Brain pericyte (primary cell): ENCODE measurements around the gene SIDT2.
A peak's percentile ranks its signal among the peaks of the same experiment; 100 is the strongest.

ENCODE experiments used
- DNase-seq: peaks from one replicate; pipeline ENCODE4 v3.0.0-alpha.2; 2012; ENCODE audit warnings: low read depth, low spot score

The SIDT2 gene

GRCh38 chr11:117189191-117189940 lies 10.8 kb downstream of the SIDT2 start:
- DNase-seq = no peak

DNA sequence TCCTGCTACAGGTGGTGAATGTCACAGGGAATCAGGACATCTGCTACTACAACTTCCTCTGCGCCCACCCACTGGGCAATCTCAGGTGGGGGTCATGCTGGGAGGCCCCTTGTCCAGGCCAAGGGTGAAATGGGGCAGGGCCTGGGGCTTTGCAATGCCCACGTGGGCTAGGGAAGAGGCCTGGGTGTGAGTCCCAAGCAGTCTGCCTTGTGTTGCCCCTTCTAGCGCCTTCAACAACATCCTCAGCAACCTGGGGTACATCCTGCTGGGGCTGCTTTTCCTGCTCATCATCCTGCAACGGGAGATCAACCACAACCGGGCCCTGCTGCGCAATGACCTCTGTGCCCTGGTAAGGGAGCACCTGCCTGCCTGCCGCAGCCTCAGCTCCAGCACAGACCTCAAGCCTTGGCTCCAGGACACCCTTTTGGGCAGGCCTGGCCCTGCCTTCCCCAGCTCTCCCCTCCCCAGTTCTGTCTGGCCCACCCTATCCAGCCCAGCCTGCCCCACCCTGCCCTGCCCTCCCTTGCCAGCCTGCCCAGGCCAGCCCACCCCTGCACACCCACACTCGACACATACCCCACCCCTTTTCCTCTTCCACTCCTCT lies 11.5 kb downstream of the SIDT2 start:
- no peak for DNase-seq

GRCh38 chr11:117191680-117192400 lies 13.3 kb downstream of the SIDT2 start:
- DNase-seq = no peak

GRCh38 chr11:117192401-117192875 lies 13.9 kb downstream of the SIDT2 start:
- no peak for DNase-seq

DNA sequence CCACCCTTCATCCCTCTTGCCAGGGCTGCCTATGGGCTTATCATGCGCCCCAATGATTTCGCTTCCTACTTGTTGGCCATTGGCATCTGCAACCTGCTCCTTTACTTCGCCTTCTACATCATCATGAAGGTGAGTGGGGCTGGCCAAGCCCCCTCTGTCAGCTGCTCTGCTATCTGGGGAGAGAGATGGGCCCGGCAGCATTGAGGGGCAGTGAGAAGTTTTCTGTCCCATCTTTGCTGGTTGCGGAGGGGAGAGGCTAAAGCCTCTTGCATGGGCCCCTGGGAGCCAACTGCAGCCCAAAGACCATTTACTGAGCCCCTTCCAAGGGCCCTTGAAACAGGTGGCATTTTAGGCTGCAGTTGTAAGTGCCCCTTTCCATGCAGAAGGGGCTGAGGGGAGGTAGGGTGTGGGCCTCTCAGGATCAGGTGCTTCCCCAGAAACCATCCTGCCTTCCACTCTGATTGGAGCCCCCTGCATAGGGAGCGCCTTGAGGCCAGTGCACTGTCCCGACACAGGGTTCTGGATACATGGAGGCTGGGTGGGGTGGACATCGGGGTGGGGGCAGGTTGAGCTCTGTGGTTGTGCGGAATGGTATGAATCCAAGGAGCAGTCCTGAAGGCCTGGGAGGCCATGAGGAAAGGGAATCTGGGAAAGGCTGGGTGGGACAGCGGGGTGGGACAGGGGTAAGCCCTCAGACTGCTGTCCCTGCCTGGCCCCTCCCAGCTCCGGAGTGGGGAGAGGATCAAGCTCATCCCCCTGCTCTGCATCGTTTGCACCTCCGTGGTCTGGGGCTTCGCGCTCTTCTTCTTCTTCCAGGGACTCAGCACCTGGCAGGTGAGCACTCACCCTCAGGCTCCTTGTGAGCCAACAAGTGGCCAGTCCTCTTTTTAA lies 14.8 kb downstream of the SIDT2 start:
- DNase-seq = no peak

DNA sequence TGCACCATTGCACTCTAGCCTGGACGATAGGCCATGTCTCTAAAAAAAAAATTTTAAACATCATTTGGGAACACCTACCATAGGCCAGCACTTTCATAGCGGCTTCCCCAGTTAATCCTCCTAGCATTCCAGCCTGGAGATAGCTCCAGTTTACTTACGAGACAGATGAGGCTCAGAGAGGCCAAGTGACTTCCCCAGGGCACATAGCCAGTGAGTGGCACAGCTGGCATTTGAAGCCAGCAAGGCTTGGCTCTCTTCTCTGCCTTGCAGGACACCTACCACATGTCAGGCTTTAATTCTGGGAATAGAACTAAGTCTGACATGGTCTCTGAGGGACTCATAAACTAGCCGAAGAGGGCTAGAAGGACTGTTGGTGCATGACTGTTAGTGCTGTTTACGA lies 15.7 kb downstream of the SIDT2 start:
- DNase-seq = no peak

GRCh38 chr11:117195258-117195657 lies 16.7 kb downstream of the SIDT2 start:
- DNase-seq = no peak

DNA sequence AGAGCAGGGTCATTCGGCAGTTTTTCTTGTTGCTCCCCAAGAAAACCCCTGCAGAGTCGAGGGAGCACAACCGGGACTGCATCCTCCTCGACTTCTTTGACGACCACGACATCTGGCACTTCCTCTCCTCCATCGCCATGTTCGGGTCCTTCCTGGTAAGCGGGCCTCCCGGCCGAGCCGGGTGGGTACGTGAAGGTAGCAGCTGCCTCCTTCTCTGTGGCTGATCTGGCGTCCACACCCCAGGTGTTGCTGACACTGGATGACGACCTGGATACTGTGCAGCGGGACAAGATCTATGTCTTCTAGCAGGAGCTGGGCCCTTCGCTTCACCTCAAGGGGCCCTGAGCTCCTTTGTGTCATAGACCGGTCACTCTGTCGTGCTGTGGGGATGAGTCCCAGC lies 17.2 kb downstream of the SIDT2 start:
- no peak for DNase-seq

GRCh38 chr11:117197006-117197405 lies 18.5 kb downstream of the SIDT2 start:
- DNase-seq = no peak

DNA sequence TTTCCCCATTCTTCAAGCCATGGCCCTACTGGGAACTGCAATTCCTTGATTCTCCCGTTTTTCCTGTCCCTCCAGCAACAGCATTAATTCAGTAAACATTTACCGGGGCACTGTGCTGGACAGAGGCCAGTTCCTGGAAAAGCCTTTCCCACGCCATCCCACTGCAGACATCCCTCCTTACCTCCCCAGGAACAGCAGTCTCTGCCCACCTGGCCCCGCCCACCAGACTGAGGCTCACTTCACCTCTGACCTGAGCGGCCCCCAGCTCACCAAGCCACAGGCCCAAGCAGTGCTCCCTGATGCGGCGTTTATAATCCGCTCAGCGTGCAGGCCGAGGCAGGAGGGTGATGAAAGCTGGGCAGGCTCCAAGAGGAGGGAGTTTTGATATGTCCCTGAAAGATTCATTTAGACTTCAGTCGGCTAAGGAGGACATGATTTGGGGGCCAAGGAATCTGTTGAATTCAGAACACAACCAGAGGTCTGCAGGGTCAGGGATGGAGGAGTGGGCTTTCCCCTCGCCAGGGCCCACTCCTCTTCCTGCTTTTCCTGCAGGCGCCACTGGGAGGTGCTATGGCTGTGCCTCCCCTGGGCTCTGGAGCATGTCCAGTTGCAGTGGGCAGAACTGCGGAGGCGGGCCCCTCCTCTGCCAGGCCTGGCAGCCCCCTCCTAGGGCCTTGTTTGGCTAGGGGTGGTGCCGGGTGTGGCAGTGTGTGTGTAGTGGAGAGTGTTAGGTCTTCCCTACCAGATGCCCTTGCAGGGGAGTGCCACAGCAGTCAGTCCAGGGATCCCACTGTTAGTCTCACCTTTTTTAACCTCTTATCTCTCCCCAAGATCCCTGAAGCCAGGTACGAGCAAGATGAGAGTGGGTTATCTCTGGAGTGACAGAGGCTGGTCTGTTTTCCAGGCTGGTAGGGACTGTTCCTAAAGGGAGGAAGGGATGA lies 19.2 kb downstream of the SIDT2 start:
- no peak for DNase-seq

DNA sequence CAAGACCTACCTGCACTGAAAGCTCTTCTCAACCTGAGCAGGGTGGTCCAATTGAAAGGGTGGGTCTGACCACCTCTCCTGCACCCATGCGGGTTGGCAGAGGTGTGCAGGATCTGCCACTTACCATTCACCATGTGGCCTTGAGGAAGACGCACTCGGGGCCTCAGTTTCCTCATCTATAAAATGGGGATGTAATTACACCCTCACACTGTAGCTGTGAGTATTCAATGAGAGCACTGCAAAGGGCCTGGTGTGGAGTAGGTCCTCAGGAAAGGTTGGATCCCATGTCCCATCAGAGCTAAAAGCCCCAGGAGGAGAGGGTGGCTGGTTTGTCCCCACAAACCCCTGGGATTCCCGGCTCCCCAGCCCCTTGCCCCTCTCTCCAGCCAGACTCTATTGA lies 20.1 kb downstream of the SIDT2 start:
- DNase-seq = no peak

DNA sequence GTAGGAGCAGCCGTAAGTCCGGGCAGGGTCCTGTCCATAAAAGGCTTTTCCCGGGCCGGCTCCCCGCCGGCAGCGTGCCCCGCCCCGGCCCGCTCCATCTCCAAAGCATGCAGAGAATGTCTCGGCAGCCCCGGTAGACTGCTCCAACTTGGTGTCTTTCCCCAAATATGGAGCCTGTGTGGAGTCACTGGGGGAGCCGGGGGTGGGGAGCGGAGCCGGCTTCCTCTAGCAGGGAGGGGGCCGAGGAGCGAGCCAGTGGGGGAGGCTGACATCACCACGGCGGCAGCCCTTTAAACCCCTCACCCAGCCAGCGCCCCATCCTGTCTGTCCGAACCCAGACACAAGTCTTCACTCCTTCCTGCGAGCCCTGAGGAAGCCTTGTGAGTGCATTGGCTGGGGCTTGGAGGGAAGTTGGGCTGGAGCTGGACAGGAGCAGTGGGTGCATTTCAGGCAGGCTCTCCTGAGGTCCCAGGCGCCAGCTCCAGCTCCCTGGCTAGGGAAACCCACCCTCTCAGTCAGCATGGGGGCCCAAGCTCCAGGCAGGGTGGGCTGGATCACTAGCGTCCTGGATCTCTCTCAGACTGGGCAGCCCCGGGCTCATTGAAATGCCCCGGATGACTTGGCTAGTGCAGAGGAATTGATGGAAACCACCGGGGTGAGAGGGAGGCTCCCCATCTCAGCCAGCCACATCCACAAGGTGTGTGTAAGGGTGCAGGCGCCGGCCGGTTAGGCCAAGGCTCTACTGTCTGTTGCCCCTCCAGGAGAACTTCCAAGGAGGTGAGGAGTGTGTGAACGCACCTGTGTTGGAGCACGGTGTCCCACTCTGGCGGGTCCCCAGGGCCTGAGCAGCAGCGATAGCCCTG lies 20.7 kb downstream of the SIDT2 start, which contains the start of gene TAGLN:
Gene TAGLN, plus strand, starts transcription at position 318 of the 863 bp plus-strand sequence. CDS start 3,644 bp downstream, outside the sequence.
- DNase-seq = peak; percentile 26

DNA sequence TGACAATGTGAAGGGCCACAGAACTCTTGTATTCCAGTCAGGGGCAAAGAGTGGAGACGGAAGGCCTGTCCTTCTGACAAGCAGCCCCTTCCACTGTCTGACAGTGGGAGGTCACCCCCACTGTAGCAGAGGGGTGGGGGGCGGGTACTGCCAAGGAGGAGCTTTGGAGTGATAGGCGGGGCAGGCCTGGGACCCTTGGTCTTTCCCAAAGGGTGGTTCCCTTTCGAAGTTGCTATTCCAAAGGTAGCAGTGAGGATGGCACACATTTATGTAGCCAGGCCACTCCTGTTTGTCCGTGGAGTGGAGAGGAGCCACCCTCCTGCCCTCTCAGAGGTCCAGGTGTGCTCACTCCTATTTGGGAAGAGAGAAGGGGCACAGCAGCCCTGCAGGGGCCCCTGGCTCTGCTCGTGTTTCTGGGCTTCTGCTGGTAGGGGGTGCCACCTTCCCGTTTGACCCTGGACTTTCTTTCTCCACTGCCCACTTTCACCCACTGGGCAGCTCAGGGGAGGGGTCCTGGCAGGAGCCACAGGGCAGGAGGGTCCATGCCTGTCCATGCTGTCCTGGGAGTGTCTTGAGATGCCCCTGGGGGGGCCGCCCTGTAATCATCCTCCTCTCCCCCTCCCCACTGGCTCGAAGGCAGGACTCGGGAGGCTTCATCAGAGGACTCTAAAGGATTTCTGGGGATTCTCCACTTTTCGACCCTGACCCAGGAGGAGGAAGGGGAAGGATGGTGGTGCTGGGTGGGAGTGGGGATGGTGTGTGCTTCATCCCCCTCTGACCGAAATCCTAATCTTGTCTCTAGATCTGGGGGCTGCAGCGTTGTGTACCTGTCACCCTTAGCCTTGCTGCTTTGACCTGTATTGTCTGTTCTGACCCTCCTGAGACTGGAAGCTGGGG lies 21.6 kb downstream of the SIDT2 start:
- no peak for DNase-seq

GRCh38 chr11:117200813-117201657 lies 22.5 kb downstream of the SIDT2 start:
- DNase-seq = no peak

GRCh38 chr11:117201658-117202305 lies 23.2 kb downstream of the SIDT2 start:
- no peak for DNase-seq

GRCh38 chr11:117202386-117203068 lies 24.0 kb downstream of the SIDT2 start:
- DNase-seq = no peak
